ENCODE results near the gene RBM39.
"Not testable (repeated sequence)": the region's sequence is repeated elsewhere in the genome, so short reads cannot be mapped to it uniquely, and the experiment has no call there.

Gene RBM39

DNA sequence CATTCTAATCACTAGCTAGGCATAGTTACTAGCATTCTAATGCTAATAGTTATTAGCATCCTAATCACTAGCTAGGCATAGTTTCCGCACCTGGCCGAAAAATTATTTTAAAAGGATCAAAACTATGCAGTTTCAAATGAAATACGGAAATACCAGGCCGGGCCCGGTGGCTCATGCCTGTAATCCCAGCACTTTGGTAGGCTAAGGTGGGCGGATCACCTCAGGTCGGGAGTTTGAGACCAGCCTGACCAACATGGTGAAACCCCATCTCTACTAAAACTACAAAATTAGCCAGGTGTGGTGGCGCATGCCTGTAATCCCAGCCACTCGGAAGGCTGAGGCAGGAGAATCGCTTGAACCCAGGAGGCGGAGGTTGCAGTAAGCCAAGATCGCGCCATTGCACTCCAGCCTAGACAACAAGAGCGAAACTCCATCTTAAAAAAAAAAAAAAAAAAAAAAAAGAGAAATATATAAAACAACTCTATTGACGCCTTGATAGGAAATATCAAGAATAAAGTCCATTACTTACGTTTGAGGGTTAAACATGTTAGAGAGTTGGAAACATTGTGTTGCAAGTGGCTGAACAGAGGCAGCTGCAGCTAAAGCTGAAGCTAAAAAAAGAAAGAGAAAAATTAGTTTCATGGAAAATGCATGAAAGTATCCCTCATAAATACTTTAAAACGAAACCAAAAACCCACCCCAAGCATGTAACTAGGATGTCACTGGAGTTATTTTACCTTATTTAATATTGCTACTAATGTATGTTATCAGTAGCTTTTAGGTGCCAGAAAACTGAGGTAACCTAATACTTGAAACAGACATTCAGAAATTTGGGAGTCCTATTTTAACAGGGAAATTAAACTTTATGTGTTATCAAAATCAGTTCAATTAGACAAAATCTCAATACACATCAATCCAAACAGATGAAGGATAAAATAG lies 35.2 kb downstream of the RBM39 start:
- DNase-seq (ENCODE audit: low read depth in 1 of 2, low spot score in 1 of 2) = not testable (repeated sequence)

- not testable (repeated sequence) for DNase-seq (ENCODE audit: low read depth in 1 of 2, low spot score in 1 of 2)
Measured at GRCh38 chr20:35705894-35706293, 36.2 kb downstream of the RBM39 start.

DNA sequence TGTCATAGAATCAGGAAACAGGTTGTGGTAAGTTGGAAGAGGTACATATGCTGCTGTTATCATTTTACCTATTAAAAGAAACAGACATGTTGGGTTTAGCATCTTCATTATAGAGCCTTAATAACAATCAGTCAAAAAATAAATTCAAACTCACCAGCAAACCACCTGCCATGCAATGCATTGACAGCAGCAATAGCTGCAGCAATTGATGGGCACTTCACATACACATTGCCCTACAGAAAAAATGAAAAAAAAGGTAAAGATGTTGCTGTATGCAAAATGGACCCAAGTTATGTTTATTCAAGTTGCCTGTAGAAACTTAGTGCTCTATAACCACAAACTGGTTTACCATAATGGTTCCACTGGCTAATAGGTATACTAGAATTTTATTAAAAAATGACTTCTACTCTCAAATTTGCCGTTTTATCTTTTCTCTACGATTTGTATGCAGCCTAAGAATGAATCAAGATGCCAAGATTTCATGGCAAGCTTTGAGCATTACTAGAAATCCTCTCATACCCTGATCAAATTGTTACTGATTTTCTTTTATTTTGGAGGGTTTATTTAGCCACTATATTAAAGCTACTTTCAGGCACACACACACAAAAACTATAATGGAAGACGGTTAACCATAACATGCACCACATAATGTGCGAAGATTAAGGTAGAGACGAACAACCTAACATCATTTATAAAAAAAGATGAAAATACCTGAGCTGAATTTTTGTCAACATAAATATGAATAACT lies 37.4 kb downstream of the RBM39 start:
- no peak for DNase-seq (ENCODE audit: low read depth in 1 of 2, low spot score in 1 of 2)

GRCh38 chr20:35702824-35703695 lies 39.0 kb downstream of the RBM39 start:
- no peak for DNase-seq (ENCODE audit: low read depth in 1 of 2, low spot score in 1 of 2)

- no peak for DNase-seq (ENCODE audit: low read depth in 1 of 2, low spot score in 1 of 2)
Measured at GRCh38 chr20:35702051-35702823, 39.8 kb downstream of the RBM39 start.

GRCh38 chr20:35700625-35701148 lies 41.4 kb downstream of the RBM39 start:
- DNase-seq (ENCODE audit: low read depth in 1 of 2, low spot score in 1 of 2) = no peak

GRCh38 chr20:35699957-35700624 lies 42.0 kb downstream of the RBM39 start:
- DNase-seq (ENCODE audit: low read depth in 1 of 2, low spot score in 1 of 2) = no peak

DNA sequence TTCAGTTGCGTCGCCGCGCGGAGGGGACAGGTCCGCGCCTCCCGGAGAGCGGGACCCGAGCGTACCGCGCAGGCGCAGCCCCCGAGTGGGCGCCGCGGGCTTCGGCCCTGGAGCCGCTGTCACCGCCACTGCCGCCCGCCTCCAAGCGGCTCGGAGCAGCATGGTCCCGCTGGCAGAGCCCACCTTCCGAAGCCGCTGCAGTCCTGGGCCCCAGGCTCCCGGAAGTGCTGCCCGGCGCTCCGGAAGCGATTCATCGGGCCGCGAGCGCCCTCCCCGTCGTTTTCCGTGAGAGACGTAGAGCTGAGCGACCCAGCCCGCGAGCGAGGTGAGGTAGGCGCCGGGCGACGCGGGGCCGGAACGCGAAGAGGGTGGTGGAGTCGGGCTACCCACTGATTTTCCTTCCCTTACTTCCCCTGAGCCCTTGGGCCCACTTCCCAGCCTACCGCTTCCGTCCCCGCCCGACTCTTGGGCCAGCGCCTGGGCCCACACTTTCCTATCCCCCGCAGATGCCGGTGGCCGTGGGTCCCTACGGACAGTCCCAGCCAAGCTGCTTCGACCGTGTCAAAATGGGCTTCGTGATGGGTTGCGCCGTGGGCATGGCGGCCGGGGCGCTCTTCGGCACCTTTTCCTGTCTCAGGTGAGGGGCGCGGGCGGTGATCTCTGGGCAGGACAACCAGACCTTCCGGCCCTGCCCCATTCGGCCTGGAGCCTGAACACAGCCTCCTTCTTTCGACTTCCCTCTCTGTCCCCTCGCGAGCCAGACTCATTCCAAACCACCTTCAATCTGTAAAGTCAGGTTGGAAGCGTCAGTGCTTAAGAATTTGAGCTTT lies 42.7 kb downstream of the RBM39 start, which contains the start of the genes NFS1 and ROMO1:
Gene NFS1 (minus strand): TSS at position 226 of the 830 bp plus-strand sequence. CDS start 64 bp downstream, at position 162.
Gene ROMO1 (plus strand): TSS at position 279 of the 830 bp plus-strand sequence. CDS start 228 bp downstream, at position 507.
- peak; percentile 69 to 82 for DNase-seq (ENCODE audit: low read depth in 1 of 2, low spot score in 1 of 2)

DNA sequence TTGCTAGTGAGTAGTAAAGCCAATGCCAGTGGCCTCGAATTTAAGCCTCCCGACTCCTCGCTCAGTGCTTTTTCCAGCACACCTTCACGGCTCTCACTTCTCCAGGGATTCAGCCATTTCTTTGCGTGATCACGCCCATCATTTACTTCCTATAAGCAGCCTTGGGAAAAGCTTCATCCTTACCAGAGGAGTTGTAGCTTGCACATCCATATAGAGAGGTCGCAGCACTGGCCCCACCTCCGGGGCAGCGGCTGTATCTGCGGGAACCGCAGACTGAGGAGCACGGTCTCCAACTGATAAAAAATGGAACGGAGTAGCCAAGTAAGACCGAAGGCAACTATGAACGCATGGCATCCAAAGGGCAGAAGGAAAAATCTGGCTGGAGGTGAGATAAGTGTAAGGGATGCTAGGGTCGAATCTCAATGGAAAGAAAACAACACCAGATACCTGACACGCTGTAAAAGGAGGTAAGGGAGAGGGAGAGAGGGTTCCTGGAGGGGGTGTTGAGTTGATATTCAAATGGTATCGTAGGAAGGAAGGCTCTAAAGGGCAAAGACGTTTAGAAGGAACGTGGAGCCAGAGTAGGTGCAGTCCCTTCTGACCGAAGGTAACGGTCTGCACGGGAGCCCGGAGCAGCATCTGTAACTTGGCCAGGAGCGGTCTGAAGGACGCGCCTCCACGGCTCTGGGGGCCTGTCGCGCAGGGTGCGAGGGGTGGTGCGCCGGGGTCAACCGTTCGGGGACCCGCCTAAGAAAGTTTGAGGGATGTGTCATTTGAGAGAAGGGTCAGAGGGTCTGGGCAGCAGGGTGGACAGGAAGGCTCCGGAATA lies 43.5 kb downstream of the RBM39 start:
- DNase-seq (ENCODE audit: low read depth in 1 of 2, low spot score in 1 of 2) = no peak

DNA sequence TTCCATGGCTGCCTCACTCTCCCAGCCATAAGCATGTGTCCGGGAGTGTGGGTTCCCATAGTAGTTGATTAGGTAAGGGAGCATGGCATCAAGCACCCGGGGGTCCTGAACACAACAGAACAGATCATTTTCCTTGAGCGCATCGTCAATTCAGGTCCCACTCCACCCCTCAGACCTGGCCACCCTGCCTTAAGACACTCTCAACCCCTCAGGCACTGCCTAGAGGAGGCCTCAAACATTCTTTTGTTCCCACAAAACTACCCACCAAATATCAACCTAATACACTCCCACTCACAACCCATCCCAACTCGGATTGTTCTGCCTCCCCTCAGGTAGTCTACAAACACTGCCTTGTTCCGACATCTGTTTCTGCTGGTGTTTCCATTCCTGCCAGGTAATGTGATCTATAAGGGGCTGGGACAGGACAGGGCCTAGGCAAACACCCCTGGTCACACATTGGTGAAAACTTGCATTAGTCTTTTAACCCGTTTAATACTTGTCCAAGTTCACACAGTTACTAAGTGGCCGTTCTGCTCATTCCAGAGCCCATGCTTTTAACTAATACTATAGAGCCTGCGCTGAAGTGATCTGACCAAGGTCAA lies 44.3 kb downstream of the RBM39 start:
- DNase-seq (ENCODE audit: low read depth in 1 of 2, low spot score in 1 of 2) = no peak

- DNase-seq (ENCODE audit: low read depth in 1 of 2, low spot score in 1 of 2) = no peak
Measured at GRCh38 chr20:35695978-35696377, 46.1 kb downstream of the RBM39 start.

GRCh38 chr20:35695245-35695749 lies 46.8 kb downstream of the RBM39 start:
- DNase-seq (ENCODE audit: low read depth in 1 of 2, low spot score in 1 of 2) = no peak

DNA sequence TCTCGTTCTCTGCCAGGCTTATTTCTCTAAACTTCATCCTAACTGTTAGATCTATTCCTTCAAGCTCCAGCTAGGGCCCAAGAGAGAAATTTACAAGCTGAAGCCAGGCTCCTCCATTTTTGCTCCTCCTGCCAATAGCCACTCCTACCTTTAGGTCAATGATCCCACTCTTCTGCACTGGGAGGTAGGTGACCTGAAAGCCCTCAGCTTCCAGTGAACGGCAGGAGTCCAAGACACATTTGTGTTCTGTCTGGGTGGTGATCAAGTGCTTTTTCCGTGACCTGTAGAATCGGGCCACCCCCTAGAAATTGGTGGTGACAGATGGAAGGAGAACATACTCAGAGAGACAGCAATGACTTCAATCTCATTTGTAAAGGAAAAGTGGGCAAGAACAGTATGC lies 51.8 kb downstream of the RBM39 start:
- no peak for DNase-seq (ENCODE audit: low read depth in 1 of 2, low spot score in 1 of 2)

DNA sequence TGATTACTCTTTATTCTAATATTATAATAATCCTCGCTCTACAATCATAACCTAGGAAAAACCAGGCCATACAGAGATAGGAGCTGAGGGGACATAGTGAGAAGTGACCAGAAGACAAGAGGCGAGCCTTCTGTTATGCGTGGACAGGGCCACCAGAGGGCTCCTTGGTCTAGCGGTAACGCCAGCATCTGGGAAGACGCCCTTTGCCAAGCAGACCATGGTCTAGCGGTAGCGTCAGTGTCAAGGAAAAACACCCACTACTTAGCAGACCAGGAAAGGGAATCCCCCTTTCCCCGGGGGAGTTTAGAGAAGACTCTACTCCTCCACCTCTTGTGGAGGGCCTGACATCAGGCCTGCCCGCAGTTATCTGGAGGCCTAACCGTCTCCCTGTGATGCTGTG lies 55.2 kb downstream of the RBM39 start:
- DNase-seq (ENCODE audit: low read depth in 1 of 2, low spot score in 1 of 2) = not testable (repeated sequence)

DNA sequence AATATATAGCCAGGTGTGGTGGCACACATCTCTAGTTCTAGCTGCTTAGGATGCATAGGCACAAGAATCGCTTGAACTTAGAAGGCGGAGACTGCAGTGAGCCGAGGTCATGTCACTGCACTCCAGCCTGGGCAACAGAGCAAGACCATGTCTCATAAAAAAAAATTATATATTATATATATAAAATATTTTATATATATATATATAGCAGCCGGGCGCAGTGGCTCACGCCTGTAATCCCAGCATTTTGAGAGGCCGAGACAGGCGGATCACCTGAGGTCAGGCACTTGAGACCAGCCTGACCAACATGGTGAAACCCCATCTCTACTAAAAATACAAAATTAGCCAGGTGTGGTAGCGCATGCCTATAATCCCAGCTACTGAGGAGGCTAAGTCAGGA lies 56.7 kb downstream of the RBM39 start:
- DNase-seq (ENCODE audit: low read depth in 1 of 2, low spot score in 1 of 2) = not testable (repeated sequence)

- no peak for DNase-seq (ENCODE audit: low read depth in 1 of 2, low spot score in 1 of 2)
Measured at GRCh38 chr20:35681960-35682359, 60.1 kb downstream of the RBM39 start.
